Naive thymus-derived CD4-positive, alpha-beta T cell (primary cell): ENCODE results near the gene JAZF1. TPM values are rescaled to one million over a fixed set of nuclear protein-coding genes. Genes with fewer than 3 reads are reported as not detected.

ENCODE experiments used
- ATAC-seq: fragments of 150-1000 bp; cut with Tn5 transposase; 2 replicates; pipeline ENCODE4 v1.10.0; 2021; ENCODE audit warnings: mild to moderate bottlenecking, moderate library complexity
- CTCF ChIA-PET: fragments of 350-600 bp; sonication (Branson Sonifier 250); formaldehyde crosslinking; loops from one replicate; lab custom pipeline; 2021; ENCODE audit warnings: antibody characterized with exemption; lab: Charles Lee
- POLR2A ChIA-PET: fragments of 350-600 bp; sonication (Branson Sonifier 250); formaldehyde crosslinking; loops from one replicate; lab custom pipeline; 2021; ENCODE audit warnings: antibody characterized with exemption, inconsistent platforms; lab: Charles Lee
- DNase-seq, 9 donors: peaks; one replicate each; pipeline versions ENCODE4 v3.0.0 to v3.0.0-alpha.2; 2020 to 2022; ENCODE audit warnings: mixed read lengths in 1 of 9
- H3K27ac ChIP-seq: one replicate; pipeline ENCODE4 v1.7.0; 2013; ENCODE audit warnings: mild to moderate bottlenecking, low read depth, low read length, moderate library complexity
- H3K27me3 ChIP-seq, 2 donors: one replicate each; pipeline ENCODE4 v1.7.0; 2013; ENCODE audit warnings: low read length in 2 of 2, mild to moderate bottlenecking in 2 of 2, moderate library complexity in 2 of 2; ENCODE audit not compliant: control insufficient read depth in 2 of 2, insufficient read depth in 2 of 2
- H3K36me3 ChIP-seq, 3 experiments: 1 replicate in 2 of 3; 2 replicates in 1 of 3; pipeline ENCODE4 v1.7.0; 2013; ENCODE audit warnings: low read length in 3 of 3, mild to moderate bottlenecking in 3 of 3, moderate library complexity in 1 of 3; ENCODE audit not compliant: insufficient read depth in 3 of 3, control insufficient read depth in 2 of 3
- H3K4me1 ChIP-seq, 2 donors: one replicate each; pipeline ENCODE4 v1.7.0; 2013; ENCODE audit warnings: low read length in 2 of 2, mild to moderate bottlenecking in 2 of 2, moderate library complexity in 1 of 2; ENCODE audit not compliant: control insufficient read depth in 2 of 2, insufficient read depth in 2 of 2
- H3K4me3 ChIP-seq: 2 replicates; pipeline ENCODE4 v1.7.0; 2013; ENCODE audit warnings: mild to moderate bottlenecking, low read length
- H3K9me3 ChIP-seq, 3 experiments: 1 replicate in 2 of 3; 2 replicates in 1 of 3; pipeline ENCODE4 v1.7.0; 2013; ENCODE audit warnings: low read length in 3 of 3; ENCODE audit not compliant: control insufficient read depth in 2 of 3
- H3K27ac Mint-ChIP-seq, 9 donors: one replicate each; pipeline ENCODE4 v1.8.0; 2020 to 2022; ENCODE audit warnings: mixed read lengths in 9 of 9, mild to moderate bottlenecking in 8 of 9, moderate library complexity in 5 of 9, inconsistent platforms in 2 of 9
- H3K27me3 Mint-ChIP-seq, 5 donors: one replicate each; pipeline ENCODE4 v1.8.0; 2021 to 2022; ENCODE audit warnings: mixed read lengths in 5 of 5, mild to moderate bottlenecking in 1 of 5
- H3K36me3 Mint-ChIP-seq, 5 donors: one replicate each; pipeline ENCODE4 v1.8.0; 2020 to 2022; ENCODE audit warnings: mixed read lengths in 5 of 5, mild to moderate bottlenecking in 3 of 5, inconsistent platforms in 1 of 5
- H3K4me1 Mint-ChIP-seq, 7 donors: one replicate each; pipeline ENCODE4 v1.8.0; 2020 to 2022; ENCODE audit warnings: mixed read lengths in 7 of 7, mild to moderate bottlenecking in 3 of 7, inconsistent platforms in 1 of 7
- H3K4me3 Mint-ChIP-seq, 10 donors: one replicate each; pipeline ENCODE4 v1.8.0; 2020 to 2022; ENCODE audit warnings: mild to moderate bottlenecking in 10 of 10, mixed read lengths in 10 of 10, moderate library complexity in 6 of 10, inconsistent platforms in 2 of 10
- H3K9me3 Mint-ChIP-seq, 11 donors: one replicate each; pipeline ENCODE4 v1.8.0; 2020 to 2022; ENCODE audit warnings: mixed read lengths in 11 of 11, mild to moderate bottlenecking in 4 of 11, inconsistent platforms in 1 of 11, moderate library complexity in 1 of 11
- intact Hi-C, 2 donors: fragments of 100-400 bp; cut with micrococcal nuclease; formaldehyde crosslinking; loops; one replicate each; pipeline ENCODE4 v1.15.1; 2023
- polyA plus RNA-seq, 2 donors: library from polyadenylated mRNA; unstranded; fragments of 300-500 nt; fragmentation: Illumina TruSeq; gene quantifications; one replicate each; pipeline ENCODE4 v1.2.3, GENCODE V29; 2021
- total RNA-seq, 6 experiments: library from RNA in 5 of 6; stranded (reverse) in 5 of 6; gene quantifications; 1 replicate in 5 of 6; 2 replicates in 1 of 6; pipeline ENCODE4 v1.2.3 and lab custom pipeline; 2021 to 2026

JAZF1 gene
- total and polyA plus RNA-seq, 7 experiments from 2014 or later, result 2.0 to 33.1 (median 3.2) TPM

- Histone ChIP-seq H3K4me3 (no peak overlapping the region), H3K27ac (no peak overlapping the region), H3K9me3 (no peaks in the 10 kb centered on the region), H3K36me3 (no peaks in the 10 kb centered on the region), H3K27me3 (no peaks in the 10 kb centered on the region), H3K4me1 (peaks cover 0 to 5% of the 10 kb centered on the region in 2 donors)
- ChIA-PET CTCF (no interaction called here), POLR2A (no interaction called here)
- Mint-ChIP-seq H3K4me1 (peaks cover 0 to 16% (median 0%) of the 10 kb centered on the region in 7 donors), H3K27me3 (peaks cover 0 to 23% (median 0%) of the 10 kb centered on the region in 5 donors), H3K36me3 (peaks cover 0 to 3% (median 0%) of the 10 kb centered on the region in 5 donors), H3K4me3 (no peak overlapping the region), H3K27ac (no peak overlapping the region), H3K9me3 (peaks cover 0 to 2% (median 0%) of the 10 kb centered on the region in 11 donors)
- intact Hi-C loops, result no loop called here
- no peak for DNase-seq
- ATAC-seq, result no peak
Observed at GRCh38 chr7:28199021-28199510, 18.5 kb upstream of the JAZF1 start.

GRCh38 chr7:28195910-28196620, 15.5 kb upstream of the JAZF1 start:
- H3K4me1 ChIP-seq, result peaks cover 0 to 5% of the 10 kb centered on the region in 2 donors
- Mint-ChIP-seq H3K27me3 (peaks cover 0 to 31% (median 0%) of the 10 kb centered on the region in 5 donors), H3K9me3 (peaks cover 0 to 2% (median 0%) of the 10 kb centered on the region in 11 donors), H3K36me3 (peaks cover 0 to 3% (median 0%) of the 10 kb centered on the region in 5 donors), H3K4me1 (peaks cover 0 to 14% (median 0%) of the 10 kb centered on the region in 7 donors), H3K27ac (peak overlapping the region in 1 of 9 donors; percentile 42), H3K4me3 (peak overlapping the region in 1 of 10 donors; percentile 18)
- ATAC-seq (no peak), DNase-seq (no peak)
- ChIA-PET POLR2A (no interaction called here), CTCF (no interaction called here)
- intact Hi-C loops, result no loop called here
- no peak overlapping the region for H3K27ac ChIP-seq
- H3K4me3 ChIP-seq, result no peak overlapping the region
- H3K36me3 ChIP-seq, result no peaks in the 10 kb centered on the region
- H3K27me3 ChIP-seq, result no peaks in the 10 kb centered on the region
- no peaks in the 10 kb centered on the region for H3K9me3 ChIP-seq

GRCh38 chr7:28192786-28193585, 12.4 kb upstream of the JAZF1 start:
- ChIA-PET CTCF (no interaction called here), POLR2A (no interaction called here)
- H3K36me3 Mint-ChIP-seq, result no peaks in the 10 kb centered on the region
- ATAC-seq (peak; percentile 50), DNase-seq (no peak)
- Histone ChIP-seq H3K27me3 (no peaks in the 10 kb centered on the region), H3K4me3 (no peak overlapping the region), H3K9me3 (no peaks in the 10 kb centered on the region), H3K36me3 (no peaks in the 10 kb centered on the region), H3K27ac (no peak overlapping the region), H3K4me1 (peaks cover 0 to 5% of the 10 kb centered on the region in 2 donors)
- peaks cover 0 to 24% (median 5%) of the 10 kb centered on the region in 7 donors for H3K4me1 Mint-ChIP-seq
- H3K27ac Mint-ChIP-seq, result no peak overlapping the region
- H3K4me3 Mint-ChIP-seq, result no peak overlapping the region
- intact Hi-C loops, result no loop called here
- H3K9me3 Mint-ChIP-seq, result no peaks in the 10 kb centered on the region
- peaks cover 0 to 46% (median 0%) of the 10 kb centered on the region in 5 donors for H3K27me3 Mint-ChIP-seq

- Mint-ChIP-seq H3K4me3 (no peak overlapping the region), H3K27ac (no peak overlapping the region), H3K27me3 (peaks cover 0 to 46% (median 0%) of the 10 kb centered on the region in 5 donors), H3K36me3 (no peaks in the 10 kb centered on the region), H3K4me1 (peaks cover 0 to 24% (median 5%) of the 10 kb centered on the region in 7 donors), H3K9me3 (no peaks in the 10 kb centered on the region)
- ChIA-PET CTCF (no interaction called here), POLR2A (no interaction called here)
- Histone ChIP-seq H3K4me3 (no peak overlapping the region), H3K27me3 (no peaks in the 10 kb centered on the region), H3K27ac (no peak overlapping the region), H3K36me3 (no peaks in the 10 kb centered on the region), H3K4me1 (peaks cover 0 to 3% of the 10 kb centered on the region in 2 donors), H3K9me3 (no peaks in the 10 kb centered on the region)
- intact Hi-C loops, result no loop called here
- DNase-seq, result no peak
- ATAC-seq, result no peak
Observed at GRCh38 chr7:28191751-28192150, 11.2 kb upstream of the JAZF1 start.

GRCh38 chr7:28191184-28191583, 10.6 kb upstream of the JAZF1 start:
- no peaks in the 10 kb centered on the region for H3K9me3 ChIP-seq
- no peak overlapping the region for H3K4me3 ChIP-seq
- no peaks in the 10 kb centered on the region for H3K27me3 ChIP-seq
- POLR2A ChIA-PET, result no interaction called here
- intact Hi-C loops, result no loop called here
- no peak overlapping the region for H3K27ac ChIP-seq
- H3K9me3 Mint-ChIP-seq, result no peaks in the 10 kb centered on the region
- CTCF ChIA-PET, result no interaction called here
- no peak overlapping the region for H3K27ac Mint-ChIP-seq
- H3K4me1 ChIP-seq, result no peaks in the 10 kb centered on the region
- H3K36me3 Mint-ChIP-seq, result no peaks in the 10 kb centered on the region
- ATAC-seq (no peak), DNase-seq (no peak)
- H3K27me3 Mint-ChIP-seq, result peaks cover 0 to 46% (median 0%) of the 10 kb centered on the region in 5 donors
- peaks cover 0 to 20% (median 5%) of the 10 kb centered on the region in 7 donors for H3K4me1 Mint-ChIP-seq
- H3K4me3 Mint-ChIP-seq, result no peak overlapping the region
- no peaks in the 10 kb centered on the region for H3K36me3 ChIP-seq

- Histone ChIP-seq H3K27me3 (no peaks in the 10 kb centered on the region), H3K36me3 (no peaks in the 10 kb centered on the region), H3K4me1 (no peaks in the 10 kb centered on the region), H3K9me3 (no peaks in the 10 kb centered on the region), H3K4me3 (no peak overlapping the region), H3K27ac (no peak overlapping the region)
- POLR2A ChIA-PET, result no interaction called here
- H3K4me3 Mint-ChIP-seq, result peak overlapping the region in 2 of 10 donors; percentile 2 to 8
- H3K36me3 Mint-ChIP-seq, result no peaks in the 10 kb centered on the region
- intact Hi-C loops, result no loop called here
- ATAC-seq (no peak), DNase-seq (no peak)
- peaks cover 0 to 44% (median 0%) of the 10 kb centered on the region in 5 donors for H3K27me3 Mint-ChIP-seq
- no peaks in the 10 kb centered on the region for H3K9me3 Mint-ChIP-seq
- peaks cover 0 to 14% (median 5%) of the 10 kb centered on the region in 7 donors for H3K4me1 Mint-ChIP-seq
- H3K27ac Mint-ChIP-seq, result no peak overlapping the region
- CTCF ChIA-PET, result no interaction called here
Observed at GRCh38 chr7:28190077-28190710, 9.6 kb upstream of the JAZF1 start.
